Right cardiac atrium (tissue), 5 donors: ENCODE results near the gene SUGP2. TPM values are rescaled to one million over a fixed set of nuclear protein-coding genes. Genes with fewer than 3 reads are reported as not detected.

Experiments used
- ATAC-seq, 2 donors: fragments of 200-7000 bp; cut with Tn5 transposase; one replicate each; pipeline versions ENCODE4 v1.8.0 to v1.9.1; 2020; ENCODE audit warnings: moderate library complexity in 2 of 2, mild to moderate bottlenecking in 1 of 2
- DNase-seq, 3 donors: peaks; one replicate each; pipeline ENCODE4 v3.0.0-alpha.2; 2020
- H3K27ac ChIP-seq: one replicate; pipeline ENCODE4 v1.5.1; 2013; ENCODE audit warnings: mild to moderate bottlenecking, low read length, control low read depth, moderate library complexity
- H3K27me3 ChIP-seq: one replicate; pipeline ENCODE4 v1.6.1; 2013; ENCODE audit not compliant: control insufficient read depth, insufficient read depth
- H3K4me1 ChIP-seq: one replicate; pipeline ENCODE4 v1.6.1; 2013; ENCODE audit warnings: low read length; ENCODE audit not compliant: control insufficient read depth, insufficient read depth
- H3K4me3 ChIP-seq: one replicate; pipeline ENCODE4 v1.5.1; 2013; ENCODE audit warnings: low read length, control low read depth
- H3K9me3 ChIP-seq: one replicate; pipeline ENCODE4 v1.6.1; 2013; ENCODE audit warnings: low read length; ENCODE audit not compliant: control insufficient read depth
- WGBS: extraction: QIAGEN DNeasy Blood & Tissue Kit; methylation state at CpG from one replicate; pipeline ENCODE4 v1.1.7; 2013; 5-methylcytosine and 5-hydroxymethylcytosine counted together
- intact Hi-C, 4 donors: fragments of 100-400 bp; cut with DNase I; formaldehyde crosslinking; loops; one replicate each; pipeline versions ENCODE4 v1.11.0 to v1.14.0; 2022 to 2023
- polyA plus RNA-seq: library from polyadenylated mRNA; stranded (reverse); fragments of 200-250 nt; gene quantifications from one replicate; pipeline ENCODE4 v1.2.3, GENCODE V29; 2013
- total RNA-seq, 4 donors: library from RNA; stranded (reverse); fragmentation: NEBNext Ultra II Directional; extraction: Animal tissue kit (Norgen Biotek cat#: 25700); gene quantifications; one replicate each; pipeline ENCODE4 v1.2.1, GENCODE V29; 2021
- donor health status: healthy with polysubstance abuse.
- donor health status: DM: no; HTN: yes; CAD: no.
- donor health status: DM: no; HTN: no; CAD: no.
- donor health status: DM: no; HTN: yes; CAD: no; lungs with severe emphysema.
- donor health status: DM: yes; HTN: yes; CAD: no.

Gene SUGP2
- total and polyA plus RNA-seq, 5 donors, result 48.3 to 77.7 (median 66.4) TPM

DNA sequence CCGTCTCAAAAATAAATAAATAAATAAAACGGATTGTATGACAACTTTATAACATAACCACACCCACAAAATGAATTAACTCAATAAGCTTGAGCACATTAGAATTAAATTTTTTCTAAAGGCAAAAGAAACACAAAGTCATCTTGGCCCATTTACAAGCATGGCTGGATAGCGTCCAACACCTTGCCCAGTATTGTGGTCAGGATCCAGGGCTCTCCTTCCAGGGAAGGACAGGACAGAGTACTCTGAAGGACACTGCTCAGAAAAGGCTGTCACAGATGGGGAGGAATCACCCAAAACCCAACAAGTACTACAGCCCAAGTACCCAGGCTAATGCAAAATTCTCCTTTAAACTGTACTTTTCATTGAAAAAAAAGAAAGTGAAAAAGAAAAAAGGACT lies 27.1 kb downstream of the SUGP2 start:
- DNase-seq (peak in 1 of 3 donors; percentile 9), ATAC-seq (no peak)
- Histone ChIP-seq H3K27ac (no peak overlapping the region), H3K9me3 (no peaks in the 10 kb centered on the region), H3K27me3 (no peaks in the 10 kb centered on the region), H3K4me3 (no peak overlapping the region), H3K4me1 (no peaks in the 10 kb centered on the region)
- intact Hi-C loops, result no loop called here
- WGBS, result 60% methylated on average over 3 of the region's 3 CpGs

DNA sequence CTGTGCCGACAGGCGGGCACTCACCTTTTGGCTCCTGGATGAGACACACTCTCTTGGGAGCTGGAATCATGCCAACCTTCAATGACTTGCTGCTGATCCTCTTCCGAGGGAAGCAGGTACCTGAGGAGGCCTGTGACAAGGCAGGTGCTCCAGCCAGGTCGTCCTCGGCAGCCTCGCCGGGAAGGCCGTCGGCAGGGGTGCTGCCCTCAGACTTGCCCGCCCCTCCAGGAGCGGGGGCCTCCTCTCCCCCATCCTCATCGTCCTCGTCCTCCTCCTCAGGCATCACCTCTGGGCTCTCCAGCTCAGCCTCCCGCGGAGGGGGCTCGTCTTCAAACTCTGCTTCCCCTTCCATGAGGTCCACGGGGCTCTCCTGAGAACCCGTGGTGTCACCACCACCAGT lies 29.2 kb downstream of the SUGP2 start:
- Histone ChIP-seq H3K4me3 (no peak overlapping the region), H3K4me1 (no peaks in the 10 kb centered on the region), H3K9me3 (no peaks in the 10 kb centered on the region), H3K27me3 (no peaks in the 10 kb centered on the region), H3K27ac (no peak overlapping the region)
- intact Hi-C loops, result no loop called here
- WGBS, result 86% methylated on average over 18 of the region's 18 CpGs
- peak in 1 of 3 donors; percentile 34 for DNase-seq
- ATAC-seq, result no peak

DNA sequence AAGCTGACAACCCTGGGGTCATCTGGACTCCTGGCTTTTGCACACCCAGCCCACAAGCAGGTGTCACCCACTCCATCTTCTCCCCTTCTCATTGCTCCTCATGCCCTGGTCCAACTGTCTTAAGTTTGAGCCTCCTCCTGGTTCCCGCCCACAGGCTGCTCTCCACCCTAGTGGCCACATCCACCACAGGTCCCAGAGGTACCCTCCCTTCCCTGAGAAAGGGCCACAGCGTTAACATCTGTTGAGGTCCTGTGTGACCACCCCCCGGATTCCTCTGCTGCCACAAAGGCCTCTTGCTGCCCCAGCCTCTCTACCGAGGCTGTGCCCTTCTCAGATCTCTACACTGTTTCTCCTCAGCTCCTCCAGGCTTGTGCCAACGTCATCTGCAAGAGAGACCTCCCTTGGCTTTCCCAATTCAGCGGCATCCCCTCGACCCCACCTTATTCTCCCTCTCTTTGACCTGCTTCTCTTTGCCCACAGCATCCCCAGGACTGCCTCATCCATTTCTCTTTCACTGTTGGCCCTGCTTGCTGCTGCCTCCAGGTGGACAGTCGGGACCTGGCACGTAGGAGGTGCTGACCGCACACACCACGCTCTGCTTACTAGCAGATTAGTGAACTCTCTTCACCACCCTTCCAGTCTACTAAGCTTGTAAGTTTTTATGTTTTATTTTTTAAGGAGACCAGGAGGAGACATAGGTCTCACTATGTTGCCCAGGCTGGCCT lies 33.3 kb downstream of the SUGP2 start:
- Histone ChIP-seq H3K4me1 (no peaks in the 10 kb centered on the region), H3K4me3 (no peak overlapping the region), H3K27ac (no peak overlapping the region), H3K27me3 (no peaks in the 10 kb centered on the region), H3K9me3 (no peaks in the 10 kb centered on the region)
- 82% methylated on average over 11 of the region's 11 CpGs for WGBS
- intact Hi-C loops, result no loop called here
- peak in 1 of 3 donors; percentile 30 for DNase-seq
- ATAC-seq, result no peak

DNA sequence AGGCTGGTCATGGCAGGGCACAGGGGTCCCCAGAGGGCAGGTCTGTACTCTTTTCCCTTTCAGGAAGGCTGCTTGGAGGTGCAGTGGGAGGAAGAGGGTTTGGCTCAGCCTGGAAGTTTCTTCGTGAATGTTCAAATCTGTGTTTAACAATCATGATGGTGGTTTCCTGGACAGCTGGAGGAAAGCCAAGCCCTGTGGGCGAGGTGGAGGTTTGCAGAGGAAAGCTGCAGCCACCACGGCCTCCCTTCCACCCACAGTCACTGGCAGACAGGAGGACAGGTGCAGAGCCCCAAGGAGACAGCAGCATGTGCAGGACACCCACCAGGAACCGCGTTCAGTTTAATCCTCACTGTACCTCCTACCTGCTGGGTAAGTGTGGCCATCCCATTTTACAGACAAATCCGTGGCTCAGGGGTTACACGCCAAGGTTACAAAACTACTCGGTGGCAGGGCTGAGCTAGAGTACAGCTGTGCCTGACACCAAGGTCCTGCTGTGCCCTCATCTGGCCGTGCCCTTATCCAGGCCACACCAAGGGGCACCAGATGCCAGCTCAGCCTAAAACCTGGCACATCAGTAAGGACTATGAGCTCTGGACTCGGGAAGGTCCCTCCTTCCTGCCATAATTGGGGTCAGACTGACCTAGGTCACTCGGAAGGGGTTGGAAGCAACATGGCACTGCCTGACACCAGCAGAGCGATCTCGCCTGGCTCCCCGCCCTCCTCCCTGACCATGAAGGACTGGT lies 34.1 kb downstream of the SUGP2 start:
- DNase-seq (peak; percentile 39 to 59 (median 49)), ATAC-seq (peak in 1 of 2 donors; percentile 15)
- H3K9me3 ChIP-seq, result no peaks in the 10 kb centered on the region
- intact Hi-C loops, result no loop called here
- H3K4me1 ChIP-seq, result no peaks in the 10 kb centered on the region
- no peak overlapping the region for H3K27ac ChIP-seq
- WGBS, result 67% methylated on average over 14 of the region's 14 CpGs
- no peak overlapping the region for H3K4me3 ChIP-seq
- H3K27me3 ChIP-seq, result no peaks in the 10 kb centered on the region

DNA sequence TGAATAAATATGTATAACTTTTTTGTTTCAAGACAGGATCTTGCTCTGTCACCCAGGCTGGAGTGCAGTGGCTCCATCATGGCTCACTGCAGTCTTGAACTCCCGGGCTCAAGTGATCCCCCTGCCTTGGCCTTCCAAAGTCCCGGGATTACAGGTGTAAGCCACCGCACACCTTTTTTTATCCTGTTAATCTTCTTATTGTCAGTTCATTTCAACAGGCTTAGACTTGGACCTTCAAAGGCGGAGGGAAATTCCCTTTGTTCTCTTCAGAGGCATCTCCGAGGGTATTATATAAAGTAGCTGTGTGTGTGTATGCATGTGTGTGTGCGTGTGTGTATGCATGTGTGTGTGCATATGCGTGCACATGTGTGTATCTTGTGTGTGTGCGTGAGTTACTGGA lies 35.0 kb downstream of the SUGP2 start:
- Histone ChIP-seq H3K9me3 (no peaks in the 10 kb centered on the region), H3K27me3 (no peaks in the 10 kb centered on the region), H3K27ac (no peak overlapping the region), H3K4me1 (no peaks in the 10 kb centered on the region), H3K4me3 (no peak overlapping the region)
- intact Hi-C loops, result no loop called here
- DNase-seq, result no peak
- 93% methylated on average over 8 of the region's 8 CpGs for WGBS
- no peak for ATAC-seq

DNA sequence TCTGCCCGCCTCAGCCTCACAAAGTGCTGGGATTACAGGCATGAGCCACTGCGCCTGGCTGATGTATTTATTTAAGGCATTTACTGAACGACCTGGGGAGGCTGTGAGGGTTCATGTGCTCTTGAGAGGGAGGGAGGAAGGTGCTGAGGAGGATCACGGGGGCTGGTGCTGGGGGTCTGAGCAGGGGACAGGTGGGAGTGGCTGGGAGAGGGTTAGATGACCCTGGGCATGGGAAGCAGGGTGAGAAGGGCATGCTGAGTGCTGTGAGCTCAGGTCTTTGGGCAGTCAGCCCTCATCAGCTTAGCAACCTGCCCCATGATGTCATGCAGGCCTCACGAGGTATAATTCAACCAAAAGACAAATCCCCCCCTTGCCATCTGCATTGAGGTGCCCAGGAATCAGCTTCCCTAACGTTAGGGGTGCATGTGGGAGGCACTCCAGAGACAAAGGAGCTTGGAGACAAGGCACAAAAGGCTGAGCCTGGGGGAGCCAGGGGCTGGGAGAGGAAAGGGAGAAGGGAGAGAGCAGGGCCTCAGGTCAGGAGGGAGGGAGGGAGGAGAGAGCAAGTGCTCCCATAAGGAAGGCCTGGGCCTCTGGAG lies 36.4 kb downstream of the SUGP2 start:
- Histone ChIP-seq H3K27me3 (no peaks in the 10 kb centered on the region), H3K4me3 (no peak overlapping the region), H3K9me3 (no peaks in the 10 kb centered on the region), H3K4me1 (no peaks in the 10 kb centered on the region), H3K27ac (no peak overlapping the region)
- no peak for ATAC-seq
- intact Hi-C loops, result no loop called here
- DNase-seq, result peak in 1 of 3 donors; percentile 31
- 83% methylated on average over 6 of the region's 6 CpGs for WGBS

DNA sequence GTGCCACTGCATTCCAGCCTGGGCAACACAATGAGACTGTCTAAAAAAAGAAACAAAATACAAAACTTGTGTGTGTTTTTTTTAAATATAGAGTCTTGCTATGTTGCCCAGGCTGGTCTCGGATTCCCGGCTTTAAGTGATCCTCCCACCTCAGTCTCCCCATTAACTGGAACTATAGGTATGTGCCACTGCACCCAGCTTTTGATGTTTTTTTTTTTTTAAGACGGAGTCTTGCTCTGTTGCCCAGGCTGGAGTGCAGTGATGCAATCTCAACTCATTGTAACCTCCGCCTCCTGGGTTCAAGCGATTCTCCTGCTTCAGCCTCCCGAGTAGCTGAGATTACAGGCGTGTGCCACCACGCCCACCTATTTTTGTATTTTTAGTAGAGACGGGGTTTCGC lies 37.0 kb downstream of the SUGP2 start:
- H3K9me3 ChIP-seq, result no peaks in the 10 kb centered on the region
- 94% methylated on average over 10 of the region's 10 CpGs for WGBS
- no peaks in the 10 kb centered on the region for H3K4me1 ChIP-seq
- no peak overlapping the region for H3K4me3 ChIP-seq
- intact Hi-C loops, result no loop called here
- ATAC-seq (no peak), DNase-seq (peak in 1 of 3 donors; percentile 2)
- no peaks in the 10 kb centered on the region for H3K27me3 ChIP-seq
- H3K27ac ChIP-seq, result no peak overlapping the region

DNA sequence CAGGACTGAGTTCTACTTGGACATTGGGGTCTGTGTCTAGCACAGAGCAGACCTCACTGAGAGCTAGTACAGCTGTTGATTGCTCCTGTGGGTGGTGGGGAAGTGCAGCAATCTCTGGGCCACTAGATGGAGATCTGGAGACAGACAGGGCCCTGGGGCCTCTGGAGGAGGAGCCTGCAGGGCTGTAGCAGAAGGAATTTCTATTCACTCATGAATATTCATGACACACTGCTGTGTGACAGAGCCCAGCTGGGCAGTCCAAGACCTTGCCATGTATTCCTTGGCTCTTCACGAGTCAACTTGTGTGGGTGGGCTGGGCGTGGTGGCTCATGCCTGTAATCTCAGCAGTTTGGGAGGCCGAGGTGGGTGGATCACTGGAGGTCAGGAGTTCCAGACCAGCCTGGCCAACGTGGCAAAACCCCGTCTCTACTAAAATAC lies 37.5 kb downstream of the SUGP2 start:
- no peak overlapping the region for H3K27ac ChIP-seq
- WGBS, result 41% methylated on average over 5 of the region's 5 CpGs
- no peak overlapping the region for H3K4me3 ChIP-seq
- no peaks in the 10 kb centered on the region for H3K9me3 ChIP-seq
- ATAC-seq (peak; percentile 85), DNase-seq (peak; percentile 79 to 88 (median 81))
- intact Hi-C loops, result no loop called here
- no peaks in the 10 kb centered on the region for H3K4me1 ChIP-seq
- H3K27me3 ChIP-seq, result no peaks in the 10 kb centered on the region

DNA sequence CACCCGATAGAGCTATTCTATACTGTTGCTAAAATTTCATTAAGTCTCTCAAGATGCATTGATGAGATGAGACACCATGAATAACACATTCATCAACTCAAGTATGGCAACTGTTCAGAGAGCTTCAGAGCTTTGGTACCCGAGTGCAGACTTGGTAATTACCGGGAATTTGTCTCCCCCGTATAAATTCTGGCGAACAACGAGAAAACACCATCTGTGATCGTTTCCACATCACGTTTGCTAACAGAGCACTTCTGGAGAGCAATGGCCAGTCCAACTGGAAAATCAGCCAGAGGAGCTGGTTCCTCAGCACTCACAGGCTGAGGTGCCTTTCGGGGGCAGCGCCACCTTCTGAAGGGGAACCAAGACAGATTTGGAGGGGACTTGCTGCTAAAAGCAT lies 40.2 kb downstream of the SUGP2 start:
- no peak overlapping the region for H3K27ac ChIP-seq
- H3K27me3 ChIP-seq, result no peaks in the 10 kb centered on the region
- no peaks in the 10 kb centered on the region for H3K9me3 ChIP-seq
- intact Hi-C loops, result no loop called here
- WGBS, result 86% methylated on average over 10 of the region's 10 CpGs
- no peak for ATAC-seq
- H3K4me3 ChIP-seq, result no peak overlapping the region
- DNase-seq, result no peak
- H3K4me1 ChIP-seq, result no peaks in the 10 kb centered on the region

DNA sequence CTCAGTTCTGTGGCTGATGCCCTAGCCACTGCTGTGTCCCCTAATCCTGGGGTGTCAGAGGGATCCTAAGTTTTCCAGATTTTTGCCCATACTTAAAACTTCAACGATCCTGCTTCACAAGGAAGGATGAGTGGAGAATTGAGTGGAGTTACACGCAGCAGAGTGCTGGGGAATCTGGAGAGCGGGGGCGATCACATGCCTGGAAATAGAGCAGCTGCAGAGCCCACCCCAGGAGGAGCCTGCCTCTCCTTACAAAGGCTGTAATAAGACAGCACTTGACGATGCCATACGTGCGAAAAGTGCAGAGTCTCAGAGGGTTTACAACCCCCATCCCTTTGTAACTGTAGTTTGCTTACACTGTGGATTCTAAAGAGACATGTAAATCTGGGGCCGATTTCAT lies 40.6 kb downstream of the SUGP2 start:
- H3K4me1 ChIP-seq, result no peaks in the 10 kb centered on the region
- ATAC-seq, result no peak
- H3K9me3 ChIP-seq, result no peaks in the 10 kb centered on the region
- DNase-seq, result no peak
- H3K27ac ChIP-seq, result no peak overlapping the region
- 93% methylated on average over 8 of the region's 8 CpGs for WGBS
- no peak overlapping the region for H3K4me3 ChIP-seq
- intact Hi-C loops, result no loop called here
- no peaks in the 10 kb centered on the region for H3K27me3 ChIP-seq

DNA sequence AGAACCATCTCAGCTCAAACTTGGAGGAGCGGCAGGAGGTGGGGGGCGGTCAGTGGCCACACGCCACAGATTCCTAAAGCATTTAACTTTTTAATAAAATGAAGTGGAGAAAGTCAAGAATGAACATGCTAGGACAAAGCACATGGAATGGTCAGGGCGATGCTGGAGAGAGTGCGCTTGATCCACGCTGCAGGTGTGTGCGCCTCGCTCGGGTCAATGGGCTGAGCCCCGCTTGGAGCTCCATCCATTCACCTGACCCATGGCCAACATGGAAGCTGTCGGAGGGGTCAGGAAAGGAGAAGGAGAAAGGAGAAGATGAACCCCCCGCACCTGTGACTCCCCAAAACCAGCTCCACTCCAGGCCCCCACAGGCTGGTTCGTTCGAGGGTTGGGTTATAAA lies 41.8 kb downstream of the SUGP2 start:
- ATAC-seq (no peak), DNase-seq (peak in 1 of 3 donors; percentile 4)
- WGBS, result 95% methylated on average over 14 of the region's 14 CpGs
- H3K27ac ChIP-seq, result no peak overlapping the region
- H3K9me3 ChIP-seq, result no peaks in the 10 kb centered on the region
- intact Hi-C loops, result no loop called here
- H3K4me1 ChIP-seq, result no peaks in the 10 kb centered on the region
- no peaks in the 10 kb centered on the region for H3K27me3 ChIP-seq
- H3K4me3 ChIP-seq, result no peak overlapping the region
